NCI-H187 treated with DMSO at 0.1 percent for 48 hours (cell line): ENCODE measurements around the gene USP49.
A peak's percentile ranks its signal among the peaks of the same experiment; 100 is the strongest.
"Not testable (repeated sequence)": the region's sequence is repeated elsewhere in the genome, so short reads cannot be mapped to it uniquely, and the experiment has no call there.

Experiments used
- DNase-seq: peaks from one replicate; lab custom pipeline; 2025; lab: John Stamatoyannopoulos, UW

USP49 gene

DNA sequence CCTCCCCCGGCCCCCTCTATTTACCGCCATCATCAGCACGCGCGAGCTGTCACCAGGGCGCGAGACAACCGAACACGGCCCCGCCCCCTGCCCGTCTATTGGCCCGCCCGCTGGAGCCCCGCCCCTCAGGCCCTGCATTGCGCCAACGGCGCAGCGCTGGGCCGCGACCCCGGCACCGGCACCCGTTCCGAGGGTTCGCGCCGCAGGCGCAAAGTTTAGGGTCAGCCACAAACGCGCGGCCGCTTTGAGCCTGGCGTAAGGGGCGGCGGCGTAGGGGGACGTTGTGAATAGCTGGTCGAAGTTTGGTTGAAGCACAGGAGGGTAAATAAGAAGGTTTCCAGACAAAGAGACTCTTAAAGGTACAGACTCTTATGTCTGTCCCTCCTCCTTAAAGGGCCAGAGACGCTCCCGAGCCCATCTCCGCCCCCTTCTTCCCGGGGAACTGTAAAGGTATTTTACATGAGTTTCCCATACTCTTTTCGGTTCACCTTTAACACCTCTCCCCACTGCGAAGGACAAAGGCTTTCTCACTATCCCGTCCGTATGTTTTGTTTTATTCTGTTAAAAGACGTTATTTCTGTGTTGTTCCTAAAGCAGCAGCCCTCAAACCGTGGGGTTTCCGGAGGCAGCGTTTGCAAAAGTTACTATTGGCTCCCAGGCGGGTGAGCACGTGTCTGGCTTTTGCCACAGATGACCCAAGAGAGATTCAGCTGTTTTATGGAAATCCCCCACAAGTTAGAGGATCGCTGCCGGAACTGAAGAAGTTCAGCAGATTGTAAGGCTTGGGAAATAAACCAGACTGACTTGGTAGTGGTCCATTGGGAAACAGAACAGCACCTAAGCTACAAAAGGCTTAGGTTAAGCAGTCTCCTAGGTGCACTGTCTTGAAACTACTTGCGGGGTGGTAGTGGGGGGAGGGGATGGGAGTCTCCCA lies at the start of gene USP49:
Gene USP49 (minus strand): TSS at position 76 of the 934 bp plus-strand sequence. CDS start 88,392 bp downstream, outside the sequence.
- peak; percentile 34 for DNase-seq

DNA sequence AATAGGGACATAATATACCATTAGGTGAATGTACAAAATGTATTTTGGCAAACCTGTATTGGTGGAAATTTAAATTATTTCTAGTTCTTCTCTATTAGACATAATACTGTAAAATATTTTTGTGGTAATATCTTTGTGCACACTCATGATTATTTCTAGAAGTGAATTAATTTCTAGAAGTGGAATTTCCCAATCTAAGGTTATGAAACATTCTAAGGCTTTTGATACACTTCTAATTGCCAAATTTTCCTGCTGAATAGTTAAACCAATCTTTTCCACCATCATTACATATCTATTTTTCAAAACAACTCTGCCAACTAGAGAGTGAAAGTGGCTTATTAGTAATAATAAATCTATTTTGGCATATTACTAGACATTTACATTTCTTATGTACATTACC lies 48.3 kb upstream of the USP49 start:
- no peak for DNase-seq

DNA sequence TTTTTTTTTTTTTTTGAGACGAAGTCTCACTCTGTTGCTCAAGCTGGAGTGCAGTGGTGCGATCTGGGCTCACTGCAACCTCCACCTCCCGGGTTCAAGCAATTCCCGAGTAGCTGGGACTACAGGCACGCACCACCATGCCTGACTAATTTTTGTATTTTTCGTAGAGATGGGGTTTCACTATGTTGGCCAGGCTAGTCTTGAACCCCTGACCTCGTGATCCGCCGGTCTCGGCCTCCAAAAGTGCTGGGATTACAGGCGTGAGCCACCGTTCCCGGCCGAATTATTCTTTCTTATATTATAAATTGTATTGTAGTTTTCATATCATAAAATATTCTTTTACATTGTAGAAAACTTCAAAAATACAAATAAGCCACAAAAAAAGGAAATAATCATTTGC lies 47.7 kb upstream of the USP49 start:
- not testable (repeated sequence) for DNase-seq

DNA sequence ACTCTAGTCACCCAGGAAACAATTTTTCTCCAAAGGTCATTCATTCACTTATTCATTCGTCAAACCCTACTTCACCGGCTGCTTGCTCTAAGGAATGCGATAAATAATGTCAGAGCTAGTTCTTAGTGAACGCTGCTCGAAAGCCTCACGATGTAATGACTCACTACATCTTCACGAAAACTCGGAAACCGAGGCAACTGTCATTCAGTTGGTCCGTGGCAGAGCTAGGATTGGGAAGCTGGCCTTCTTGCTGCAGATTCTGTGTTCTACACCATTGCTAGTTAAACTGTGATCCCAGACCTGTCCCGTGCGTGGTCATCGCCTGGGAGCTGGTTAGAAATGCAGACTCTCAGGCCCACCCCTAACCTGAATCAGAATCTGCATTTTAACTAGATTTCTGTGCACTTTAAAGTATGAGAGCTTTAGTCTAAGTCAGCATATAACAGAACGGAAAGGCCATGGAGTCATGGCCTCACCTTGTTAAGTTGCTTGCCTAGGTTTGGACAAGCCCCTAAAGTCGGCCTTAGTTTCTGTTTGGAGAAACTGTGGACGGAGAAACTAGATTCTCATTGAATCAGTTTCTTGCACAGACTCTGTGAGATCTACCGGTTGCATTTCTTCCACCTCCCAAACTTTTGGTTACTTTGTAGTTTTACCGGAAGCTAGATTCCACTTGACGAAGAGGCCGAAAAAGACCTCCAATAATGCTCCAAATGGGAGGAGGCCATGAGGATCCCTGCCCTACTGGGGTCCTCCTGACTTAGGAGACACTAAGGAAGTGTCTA lies 47.1 kb upstream of the USP49 start:
- DNase-seq: no peak

DNA sequence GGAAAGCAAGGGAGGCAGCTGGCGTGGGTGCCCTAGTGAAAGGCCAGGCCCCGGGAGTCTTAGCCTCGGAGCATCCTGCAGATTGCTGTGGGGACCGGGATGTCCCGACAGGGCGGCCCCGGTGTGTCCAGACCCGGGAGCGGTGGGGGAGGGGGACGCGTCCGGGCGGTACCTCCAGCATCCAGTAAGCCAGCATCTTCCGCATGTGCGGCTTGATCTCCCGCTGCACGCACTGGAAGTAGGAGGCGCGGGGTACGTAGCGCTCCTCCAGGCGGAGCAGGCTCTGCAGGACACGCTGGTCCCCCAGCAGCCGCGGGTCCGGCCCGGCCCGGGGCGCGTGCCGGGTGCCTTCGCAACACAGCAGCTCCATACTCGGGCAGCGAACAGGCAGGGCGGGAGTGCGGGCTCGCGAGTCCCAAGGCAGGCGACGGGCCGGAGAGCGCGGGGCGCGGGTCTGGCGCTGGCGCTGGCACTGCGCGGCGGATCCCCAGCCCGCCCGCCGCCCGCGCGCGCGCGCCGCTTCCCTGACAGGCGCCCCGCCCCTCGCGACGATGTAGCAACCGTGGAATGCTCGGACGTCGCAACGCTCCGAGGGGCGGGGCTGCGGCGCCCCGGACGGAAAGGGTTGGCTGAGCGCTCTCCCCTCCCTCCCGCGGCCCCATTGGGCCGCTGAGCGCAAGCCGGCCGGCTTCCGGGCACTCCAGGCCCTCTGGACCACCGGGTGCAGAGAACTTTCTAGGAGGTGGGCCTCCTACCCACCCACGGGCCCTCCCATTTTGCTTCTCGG lies 46.3 kb upstream of the USP49 start, which contains the start of gene CCND3:
Gene CCND3 (minus strand): TSS at position 529 of the 787 bp plus-strand sequence. CDS start 159 bp downstream, at position 370.
- DNase-seq: peak; percentile 18

DNA sequence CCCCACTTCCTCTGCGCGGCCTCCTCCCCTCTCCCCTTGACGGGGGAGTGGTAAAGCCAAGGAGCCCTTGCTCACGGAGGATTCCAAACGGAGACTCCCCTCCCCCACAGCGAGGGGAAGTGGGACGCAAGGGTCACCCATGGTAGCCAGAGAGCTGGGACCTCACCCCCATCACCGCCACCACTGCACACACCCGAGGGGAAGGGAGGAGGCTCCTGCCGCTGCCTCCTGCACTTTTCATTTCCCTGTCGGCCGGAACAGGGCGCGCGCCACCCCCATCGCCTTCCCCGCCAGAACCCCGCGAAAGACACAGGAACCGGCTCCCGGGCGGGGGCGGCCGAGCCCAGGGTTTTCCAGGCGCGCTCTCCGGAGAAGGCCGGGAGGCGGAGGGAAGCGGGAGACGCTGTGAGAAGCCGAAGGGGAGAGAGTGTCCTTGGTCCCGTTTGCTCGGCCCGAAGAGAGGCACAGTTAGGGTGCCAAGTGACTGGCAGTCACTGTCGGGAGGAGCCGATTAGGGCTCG lies 45.6 kb upstream of the USP49 start:
- no peak for DNase-seq

DNA sequence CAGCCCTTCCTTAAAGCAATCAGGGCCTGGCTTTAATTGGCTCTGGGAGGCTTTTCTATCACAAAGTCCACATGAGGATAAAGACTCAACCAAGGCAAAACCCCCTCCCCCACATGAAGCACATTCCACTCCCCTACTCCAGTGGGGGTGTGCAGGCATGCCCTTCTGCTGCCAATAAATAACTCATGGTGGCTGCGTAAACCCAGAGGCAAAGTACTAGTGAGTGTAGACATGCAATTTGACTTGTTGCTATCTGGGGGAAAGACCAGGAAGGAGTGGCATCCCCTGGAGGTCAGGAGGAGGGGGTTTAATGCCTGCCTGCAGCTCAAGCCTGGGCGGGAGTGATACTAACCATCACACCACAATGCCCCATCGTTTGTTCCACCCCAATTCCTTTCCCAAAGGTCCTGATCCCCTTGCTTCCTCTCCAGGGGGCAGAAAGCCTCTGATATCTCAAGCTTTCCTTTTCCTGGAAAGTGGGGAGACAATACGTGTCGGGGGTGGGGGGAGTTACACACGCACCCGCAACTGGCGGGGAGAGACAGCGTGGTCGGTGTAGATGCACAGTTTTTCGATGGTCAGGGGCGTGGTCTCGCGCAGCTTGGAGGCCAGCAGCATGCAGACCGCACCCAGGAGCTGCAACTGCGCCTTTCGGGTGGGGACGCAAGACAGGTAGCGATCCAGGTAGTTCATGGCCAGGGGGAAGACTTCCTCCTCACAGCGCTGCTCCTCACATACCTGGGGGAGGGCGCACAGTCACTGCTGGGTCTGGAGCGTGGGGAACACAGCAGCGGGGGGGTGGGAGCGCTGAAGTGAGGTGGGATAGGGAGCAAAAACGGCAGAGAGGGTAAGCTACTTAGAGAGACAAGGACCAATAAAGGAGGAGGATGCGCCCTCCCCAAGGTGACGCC lies 44.9 kb upstream of the USP49 start:
- no peak for DNase-seq

DNA sequence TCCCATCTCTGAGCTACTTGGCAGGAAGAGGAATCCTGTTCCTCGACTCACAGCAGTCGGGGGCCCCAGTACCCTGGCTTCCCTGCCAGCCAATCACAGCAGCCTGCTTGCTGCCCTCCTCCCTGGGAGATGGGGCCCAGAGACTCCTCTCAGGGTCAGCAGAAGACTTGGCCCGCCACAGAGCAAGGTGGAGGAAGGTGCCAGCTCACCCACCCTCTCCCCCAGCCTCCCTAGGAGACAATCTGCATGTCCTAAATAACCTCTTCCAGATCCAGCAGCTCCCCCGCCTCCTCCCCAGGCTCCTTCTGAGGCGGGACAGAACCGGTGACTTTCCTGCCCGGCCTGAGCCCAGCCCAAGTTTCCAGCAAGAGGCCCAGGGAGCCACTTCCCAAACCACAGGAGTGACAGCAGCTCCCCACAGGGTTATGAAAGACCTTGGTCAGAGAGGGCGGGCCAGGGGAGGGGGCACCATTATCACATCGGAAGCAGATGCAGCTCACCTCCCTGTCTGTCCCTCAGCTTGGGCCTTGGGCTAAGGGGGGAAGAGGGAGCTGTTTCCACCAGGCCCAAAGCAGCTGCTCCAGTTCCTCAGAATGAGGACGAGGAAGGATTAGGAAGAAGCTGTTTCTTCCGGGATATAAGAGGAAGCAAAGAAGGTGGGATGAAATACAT lies 44.1 kb upstream of the USP49 start:
- DNase-seq: no peak

DNA sequence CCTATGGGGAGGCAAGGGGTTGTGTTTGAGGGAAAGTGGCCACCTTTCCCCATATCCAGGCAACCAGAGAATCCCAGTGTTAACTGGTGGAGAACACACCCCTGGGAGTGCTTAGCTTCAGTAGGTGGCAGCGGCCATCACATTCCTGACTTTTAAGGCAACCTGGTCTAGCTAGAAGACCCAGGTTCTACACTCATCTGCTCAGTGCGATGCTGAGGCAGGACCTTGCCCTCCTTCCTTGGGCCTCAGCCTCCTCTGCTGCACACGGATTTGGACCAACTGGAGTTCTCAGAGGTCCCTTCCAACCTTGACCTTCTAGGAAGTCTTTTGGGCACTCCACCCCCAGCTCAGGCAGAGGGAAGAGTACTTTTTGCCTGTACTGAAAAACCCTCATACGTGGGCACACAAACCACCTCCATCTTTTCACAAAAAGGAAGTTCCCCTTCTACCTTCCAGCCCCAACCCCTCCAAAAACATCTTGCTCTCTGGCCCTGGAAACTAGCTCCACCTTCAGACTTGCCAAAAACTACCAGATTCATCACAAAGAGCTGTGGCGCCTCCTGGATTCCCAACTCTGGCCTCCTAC lies 43.5 kb upstream of the USP49 start:
- DNase-seq: no peak

DNA sequence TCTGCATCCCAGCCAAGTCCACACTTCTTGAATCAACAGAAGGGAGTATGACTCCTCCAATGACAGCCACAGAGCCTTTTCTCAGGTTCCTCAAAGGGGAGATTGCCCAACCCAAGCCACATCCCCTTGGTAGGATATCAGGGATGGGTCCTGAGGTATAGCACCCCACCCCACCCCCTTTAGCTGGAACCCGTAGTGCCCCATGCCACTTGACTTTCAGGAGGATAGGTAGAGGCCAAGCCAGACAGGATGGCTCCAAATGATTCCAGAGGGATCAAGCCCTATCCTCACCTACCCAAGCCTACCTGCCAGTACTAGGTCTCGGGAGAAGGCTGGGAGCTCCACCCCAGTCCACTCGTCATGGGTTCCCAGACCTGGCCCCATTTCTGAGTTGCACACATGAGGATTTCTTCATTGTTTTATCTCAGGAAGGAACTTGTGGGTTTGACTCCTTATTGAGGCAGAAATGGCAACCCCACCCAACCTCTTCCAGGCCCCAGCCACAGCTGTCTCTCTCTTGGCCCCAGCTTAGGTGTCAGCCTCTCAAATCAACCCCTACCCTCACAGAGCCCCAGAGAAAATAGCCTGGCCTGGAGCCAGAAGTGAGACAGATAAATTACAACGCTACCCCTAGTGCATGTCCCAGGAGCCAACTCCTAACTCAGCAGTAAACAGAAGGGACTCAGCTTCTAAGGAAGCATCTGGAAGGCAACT lies 42.8 kb upstream of the USP49 start:
- no peak for DNase-seq

DNA sequence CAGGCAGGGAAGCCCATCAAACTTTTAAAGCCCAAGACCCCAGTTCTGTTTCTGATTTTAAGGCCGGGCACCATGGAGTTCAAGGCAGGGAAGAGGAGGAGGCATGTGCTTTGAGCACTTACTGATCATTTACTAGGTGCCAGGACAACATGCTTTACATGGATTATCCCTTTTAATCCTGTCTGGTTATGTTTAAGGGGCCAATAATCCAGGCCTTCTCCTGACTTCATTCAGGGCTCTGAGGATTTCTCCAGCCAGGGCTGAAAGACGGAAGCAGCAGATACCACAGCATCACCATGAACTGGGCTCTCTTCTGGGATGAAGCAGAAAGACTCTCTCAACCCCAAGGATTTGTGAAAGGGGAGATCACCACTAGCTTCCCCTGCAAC lies 42.3 kb upstream of the USP49 start:
- DNase-seq: no peak

DNA sequence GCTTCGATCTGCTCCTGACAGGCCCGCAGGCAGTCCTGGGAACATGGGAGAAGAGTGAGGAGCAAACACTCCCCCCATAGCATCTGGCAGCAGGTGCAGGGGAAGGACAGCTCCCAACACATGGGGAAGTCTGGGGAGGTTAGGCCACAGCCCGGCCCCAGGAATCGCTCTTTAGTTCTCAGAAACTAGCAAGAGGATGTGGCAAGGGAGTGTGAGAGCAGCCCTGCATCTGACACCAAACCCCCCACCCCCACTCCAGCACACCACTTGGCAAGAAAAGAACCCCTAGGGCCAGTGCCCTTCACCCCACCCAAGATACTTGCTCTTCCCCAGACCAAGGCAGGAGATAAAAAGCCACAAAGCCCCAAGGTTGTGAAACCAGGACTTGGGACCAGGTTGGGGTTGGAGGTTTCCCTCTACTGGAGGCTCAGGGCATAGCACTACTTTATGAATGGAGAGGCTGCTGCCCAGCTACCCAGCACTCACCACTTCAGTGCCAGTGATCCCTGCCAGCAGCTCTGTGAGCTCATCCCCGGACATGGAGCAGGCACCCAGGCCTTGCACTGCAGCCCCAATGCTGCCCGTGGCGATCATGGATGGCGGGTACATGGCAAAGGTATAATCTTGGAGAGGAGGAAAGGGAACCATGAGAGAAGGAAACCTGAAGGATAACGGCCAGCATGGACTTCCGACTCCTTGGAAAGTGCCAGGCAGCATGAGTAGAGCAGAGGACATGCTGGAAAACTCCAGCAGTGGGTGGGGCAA lies 41.1 kb upstream of the USP49 start:
- no peak for DNase-seq

DNA sequence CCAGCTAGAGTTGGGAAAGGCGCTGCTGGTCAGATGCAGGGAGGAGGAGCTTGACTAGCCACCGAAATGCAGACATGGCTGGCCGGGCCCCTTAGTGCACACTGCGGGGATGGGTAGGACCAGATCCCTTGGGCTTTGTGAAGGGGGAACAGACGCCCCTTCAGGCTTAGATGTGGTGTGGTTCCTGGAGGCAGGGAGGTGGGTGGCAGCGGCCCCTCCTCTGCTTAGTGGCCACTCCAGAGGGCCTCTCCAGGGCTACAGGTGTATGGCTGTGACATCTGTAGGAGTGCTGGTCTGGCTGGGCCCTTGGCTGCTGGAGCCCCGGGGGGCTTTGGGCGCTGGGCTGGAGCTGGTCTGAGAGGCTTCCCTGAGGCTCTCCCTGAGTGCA lies 40.5 kb upstream of the USP49 start:
- DNase-seq: no peak

DNA sequence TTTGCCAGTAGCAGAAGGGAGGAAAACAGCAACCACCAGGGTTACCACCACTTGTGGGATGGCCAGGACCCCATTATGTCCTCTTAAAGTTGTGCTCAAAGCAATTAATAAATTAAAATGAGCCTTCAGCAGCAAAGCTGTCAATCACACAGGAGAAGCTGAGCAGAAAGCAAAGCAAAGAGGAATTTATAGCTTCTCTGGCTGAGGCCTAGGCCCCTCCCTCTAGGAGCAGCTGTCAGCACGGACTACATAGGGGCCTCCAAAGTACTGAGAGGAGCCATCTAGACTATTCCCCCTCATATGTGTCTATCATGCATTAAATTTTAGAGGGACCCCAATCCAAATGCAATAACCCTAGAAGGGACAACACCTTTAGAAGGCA lies 40.0 kb upstream of the USP49 start:
- no peak for DNase-seq

DNA sequence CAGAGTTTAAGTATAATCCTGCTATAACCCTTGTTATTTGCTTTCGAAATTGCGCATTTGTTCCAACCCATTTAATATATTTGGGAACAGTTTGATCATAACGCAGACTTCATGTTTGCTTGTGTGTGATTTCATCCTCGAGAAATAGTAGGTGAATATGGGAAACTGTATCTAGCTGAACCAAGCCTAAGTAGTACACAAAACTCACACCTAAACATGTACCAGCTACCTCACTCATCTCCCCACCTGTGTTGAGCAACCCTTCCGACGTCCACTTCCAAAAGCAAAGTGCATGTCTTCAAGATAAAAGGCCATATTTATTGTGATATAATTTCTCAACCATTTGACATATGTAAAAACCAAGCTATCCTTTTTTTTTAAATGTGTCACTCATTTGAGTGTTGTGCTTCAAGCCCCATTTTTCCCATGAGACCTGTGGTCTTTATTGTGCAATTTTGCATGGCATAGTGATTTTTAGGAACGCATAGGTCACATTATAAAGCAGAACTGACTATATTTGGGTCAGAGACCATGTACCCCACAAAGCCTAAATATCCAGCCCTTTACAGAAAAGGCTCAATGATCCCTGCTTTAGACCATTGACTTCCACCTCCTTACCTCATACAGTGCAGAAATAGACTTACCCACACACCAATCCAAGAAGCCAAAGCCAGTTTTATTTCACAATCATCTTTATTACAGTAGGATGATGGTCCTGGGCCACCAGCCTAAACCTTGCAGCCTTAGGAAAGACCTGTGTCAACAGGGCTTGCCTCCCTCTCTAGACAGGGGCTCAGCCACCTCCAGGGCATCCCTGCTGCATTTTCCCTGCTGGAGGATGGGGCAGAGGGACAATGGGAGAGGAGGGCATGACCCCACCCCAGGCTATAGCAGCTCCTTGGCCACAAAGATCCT lies 39.4 kb upstream of the USP49 start:
- no peak for DNase-seq

DNA sequence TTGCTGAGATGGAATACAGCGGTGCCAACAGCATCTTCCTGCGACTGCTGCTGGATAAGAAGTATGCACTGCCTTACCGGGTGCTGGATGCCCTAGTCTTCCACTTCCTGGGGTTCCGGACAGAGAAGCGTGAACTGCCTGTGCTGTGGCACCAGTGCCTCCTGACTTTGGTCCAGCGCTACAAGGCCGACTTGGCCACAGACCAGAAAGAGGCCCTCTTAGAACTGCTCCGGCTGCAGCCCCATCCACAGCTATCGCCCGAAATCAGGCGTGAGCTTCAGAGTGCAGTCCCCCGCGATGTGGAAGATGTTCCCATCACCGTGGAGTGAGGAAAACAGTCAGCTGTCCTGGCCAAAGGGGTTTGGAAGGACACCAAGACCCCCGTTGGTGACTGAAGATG lies 37.2 kb upstream of the USP49 start:
- no peak for DNase-seq

DNA sequence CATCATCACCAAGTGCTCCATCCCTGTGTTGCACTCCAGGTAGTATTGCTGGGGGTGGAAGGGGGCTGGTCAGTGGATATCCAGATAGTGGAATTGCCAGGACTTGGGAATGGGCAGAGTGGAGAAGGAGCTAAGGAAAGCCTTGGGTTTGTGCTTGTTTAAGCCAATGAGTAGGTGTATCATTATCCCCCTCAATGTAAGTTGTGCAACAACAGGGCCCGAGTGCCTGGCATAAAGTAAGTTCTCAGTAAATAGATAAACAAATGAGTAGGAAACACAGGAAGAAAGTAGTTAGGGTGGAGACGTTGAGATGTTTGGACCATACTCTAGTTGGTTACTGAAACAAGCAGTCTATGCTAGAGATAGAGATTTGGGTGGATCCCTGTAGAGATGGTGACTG lies 36.6 kb upstream of the USP49 start:
- no peak for DNase-seq
